ENCODE data around the gene SGPP1.

- TF ChIP-seq POLR2A (IDR thresholded peaks at IDR 0.05), result no peak
- no peak for TF ChIP-seq CTCF (IDR thresholded peaks at IDR 0.05)
Observed at GRCh38 chr14:63686926-63687325, 40.9 kb downstream of the SGPP1 start.
